IPS DF 6.9 (cell line): ENCODE measurements around the gene IRF5.

Experiments used
- DNase-seq: peaks from one replicate; pipeline ENCODE4 v3.0.0-alpha.2; 2013; ENCODE audit warnings: low read depth, low spot score
- H3K27ac ChIP-seq: one replicate; pipeline ENCODE4 v1.5.1; 2013; ENCODE audit warnings: low read length, control low read depth
- H3K27me3 ChIP-seq: 2 replicates; pipeline ENCODE4 v1.6.1; 2013; ENCODE audit warnings: mild to moderate bottlenecking, low read length; ENCODE audit not compliant: control insufficient read depth, insufficient read depth
- H3K36me3 ChIP-seq: 2 replicates; pipeline ENCODE4 v1.6.1; 2013; ENCODE audit warnings: low read length; ENCODE audit not compliant: control insufficient read depth, insufficient read depth
- H3K4me1 ChIP-seq: 2 replicates; pipeline ENCODE4 v1.6.1; 2013; ENCODE audit warnings: low read length; ENCODE audit not compliant: control insufficient read depth, insufficient read depth
- H3K4me3 ChIP-seq: 2 replicates; pipeline ENCODE4 v1.5.1; 2013; ENCODE audit warnings: mild to moderate bottlenecking, low read length
- H3K9me3 ChIP-seq: 2 replicates; pipeline ENCODE4 v1.6.1; 2013; ENCODE audit warnings: low read length, inconsistent platforms; ENCODE audit not compliant: control insufficient read depth, insufficient read depth
- WGBS: extraction: QIAGEN DNeasy Blood & Tissue Kit; methylation state at CpG from one replicate; pipeline ENCODE4 v1.1.7; 2013; ENCODE audit warnings: mixed read lengths, missing lambda C conversion rate; ENCODE audit not compliant: insufficient read length, insufficient coverage; 5-methylcytosine and 5-hydroxymethylcytosine counted together

IRF5 gene

DNA sequence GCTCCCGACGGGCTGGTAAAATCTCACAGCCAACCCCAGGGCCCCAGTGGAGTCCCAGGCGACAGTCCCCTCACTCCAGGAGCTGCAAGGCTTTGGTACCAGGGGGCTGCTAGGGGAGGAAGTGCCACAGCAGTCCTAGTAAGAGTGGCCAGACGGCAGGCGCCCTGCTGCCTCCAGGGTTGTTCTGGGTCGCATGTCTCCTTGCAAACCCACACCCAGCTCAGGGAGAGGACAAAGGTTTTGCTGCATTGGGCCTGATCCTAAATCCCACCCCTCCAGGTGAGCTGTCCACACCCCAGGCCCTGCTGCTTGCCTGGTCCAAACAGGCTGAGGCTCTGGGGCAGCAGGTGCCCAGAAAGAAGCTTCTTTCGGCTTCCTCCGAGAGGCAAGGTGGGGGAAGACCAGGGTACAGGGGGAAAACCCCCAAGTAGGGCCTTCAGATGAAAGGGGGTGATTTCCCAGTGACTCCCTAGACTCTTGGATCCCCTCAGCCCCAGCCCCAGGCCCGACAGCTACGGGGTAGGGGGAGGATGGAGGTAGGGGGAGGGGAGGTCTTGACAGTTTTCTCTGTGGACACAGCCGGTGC is 23.1 kb upstream of the IRF5 start:
- H3K4me3 ChIP-seq, result no peak overlapping the region
- H3K27me3 ChIP-seq, result peaks cover 21% of the 10 kb centered on the region; the same call in 1 of the 2 replicates
- H3K4me1 ChIP-seq, result peaks cover 7% of the 10 kb centered on the region; the same call in 1 of the 2 replicates
- H3K9me3 ChIP-seq, result no peaks in the 10 kb centered on the region
- no CpG with 5 or more reads among the region's 11 CpGs for WGBS
- H3K27ac ChIP-seq, result no peak overlapping the region
- no peaks in the 10 kb centered on the region for H3K36me3 ChIP-seq
- no peak for DNase-seq

- WGBS, result no CpG with 5 or more reads among the region's 34 CpGs
- Histone ChIP-seq H3K9me3 (no peaks in the 10 kb centered on the region), H3K4me3 (peak overlapping the region; percentile 42; the same call in 1 of the 2 replicates), H3K27me3 (peaks cover 21% of the 10 kb centered on the region; the same call in 1 of the 2 replicates), H3K36me3 (no peaks in the 10 kb centered on the region), H3K4me1 (peaks cover 7% of the 10 kb centered on the region; the same call in 1 of the 2 replicates), H3K27ac (no peak overlapping the region)
- DNase-seq, result no peak
Measured at GRCh38 chr7:128915271-128915819, 22.4 kb upstream of the IRF5 start.

DNA sequence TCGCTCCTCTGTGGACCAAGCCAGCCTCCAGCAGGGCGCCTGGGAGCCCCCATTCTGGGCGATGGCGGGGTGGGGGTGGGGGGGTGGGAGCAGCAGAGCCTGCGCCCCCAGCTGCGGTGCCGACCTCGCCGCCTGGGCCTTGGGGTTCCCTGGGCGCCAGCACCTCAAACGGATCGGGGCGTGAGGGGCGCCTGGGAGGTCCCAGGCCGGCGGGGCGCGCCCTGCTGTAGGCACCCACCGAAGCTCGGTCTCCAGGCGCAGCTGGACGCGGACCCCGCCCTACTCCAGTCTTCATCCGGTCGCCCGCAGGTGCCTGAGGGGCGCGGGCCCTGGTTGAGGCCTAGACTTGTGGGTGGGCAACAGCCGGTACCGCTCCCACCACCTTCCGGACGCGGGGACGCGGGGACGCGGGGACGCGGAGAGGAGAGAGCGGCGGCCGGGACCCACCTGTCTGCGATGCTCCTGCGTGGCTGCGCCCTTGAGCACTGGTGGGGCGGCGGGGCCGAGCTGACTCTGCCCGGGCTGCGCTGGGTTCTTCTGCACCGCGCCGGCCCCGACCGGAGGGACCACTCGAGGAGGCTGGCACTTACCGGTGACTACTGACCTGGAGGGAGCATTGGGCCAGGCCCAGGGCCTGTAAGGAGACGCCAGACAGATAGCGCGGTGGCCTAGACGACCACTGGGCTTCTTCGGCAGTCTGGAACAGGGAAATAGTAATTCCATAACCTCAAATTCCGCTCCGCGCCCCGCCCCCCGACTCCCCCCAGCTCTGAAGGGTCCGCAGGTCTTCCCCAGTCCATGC is 21.7 kb upstream of the IRF5 start:
- no peak for DNase-seq
- Histone ChIP-seq H3K4me3 (peak overlapping the region; percentile 58; the same call in 1 of the 2 replicates), H3K9me3 (no peaks in the 10 kb centered on the region), H3K4me1 (peaks cover 7% of the 10 kb centered on the region; the same call in 1 of the 2 replicates), H3K27me3 (peaks cover 21% of the 10 kb centered on the region; the same call in 1 of the 2 replicates), H3K27ac (no peak overlapping the region), H3K36me3 (no peaks in the 10 kb centered on the region)
- WGBS, result no CpG with 5 or more reads among the region's 69 CpGs

GRCh38 chr7:128916643-128916915 is 21.1 kb upstream of the IRF5 start:
- WGBS, result no CpG with 5 or more reads among the region's 7 CpGs
- peaks cover 21% of the 10 kb centered on the region; the same call in 1 of the 2 replicates for H3K27me3 ChIP-seq
- no peak for DNase-seq

DNA sequence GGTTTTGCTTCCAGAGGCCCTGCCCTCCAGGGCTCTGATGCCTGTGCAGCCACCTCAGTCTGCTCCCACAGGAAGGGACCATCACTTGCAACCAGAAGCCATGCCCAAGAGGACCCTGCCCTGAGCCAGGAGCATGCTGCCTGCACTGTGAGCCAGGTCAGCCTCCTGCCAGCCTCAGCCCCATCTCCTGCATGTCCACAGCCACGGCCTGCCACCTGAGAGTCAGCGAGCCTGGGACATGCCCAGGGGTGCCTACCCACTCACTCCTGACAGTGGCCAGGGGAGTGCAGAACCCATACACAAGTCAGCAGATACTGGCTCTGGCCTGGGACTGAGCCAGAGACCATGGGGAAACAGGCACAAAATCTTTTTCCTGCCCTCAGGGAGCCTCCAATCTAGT is 20.6 kb upstream of the IRF5 start:
- no peak overlapping the region for H3K27ac ChIP-seq
- peaks cover 21% of the 10 kb centered on the region; the same call in 1 of the 2 replicates for H3K27me3 ChIP-seq
- DNase-seq, result no peak
- no peak overlapping the region for H3K4me3 ChIP-seq
- no peaks in the 10 kb centered on the region for H3K9me3 ChIP-seq
- peaks cover 3% of the 10 kb centered on the region; the same call in 1 of the 2 replicates for H3K4me1 ChIP-seq
- no CpG with 5 or more reads among the region's 2 CpGs for WGBS
- no peaks in the 10 kb centered on the region for H3K36me3 ChIP-seq

More at GRCh38 chr7:128916643-128916915, 21.1 kb upstream of the IRF5 start:
- Histone ChIP-seq H3K9me3 (no peaks in the 10 kb centered on the region), H3K4me3 (no peak overlapping the region), H3K36me3 (no peaks in the 10 kb centered on the region), H3K4me1 (peaks cover 6% of the 10 kb centered on the region; the same call in 1 of the 2 replicates), H3K27ac (no peak overlapping the region)

DNA sequence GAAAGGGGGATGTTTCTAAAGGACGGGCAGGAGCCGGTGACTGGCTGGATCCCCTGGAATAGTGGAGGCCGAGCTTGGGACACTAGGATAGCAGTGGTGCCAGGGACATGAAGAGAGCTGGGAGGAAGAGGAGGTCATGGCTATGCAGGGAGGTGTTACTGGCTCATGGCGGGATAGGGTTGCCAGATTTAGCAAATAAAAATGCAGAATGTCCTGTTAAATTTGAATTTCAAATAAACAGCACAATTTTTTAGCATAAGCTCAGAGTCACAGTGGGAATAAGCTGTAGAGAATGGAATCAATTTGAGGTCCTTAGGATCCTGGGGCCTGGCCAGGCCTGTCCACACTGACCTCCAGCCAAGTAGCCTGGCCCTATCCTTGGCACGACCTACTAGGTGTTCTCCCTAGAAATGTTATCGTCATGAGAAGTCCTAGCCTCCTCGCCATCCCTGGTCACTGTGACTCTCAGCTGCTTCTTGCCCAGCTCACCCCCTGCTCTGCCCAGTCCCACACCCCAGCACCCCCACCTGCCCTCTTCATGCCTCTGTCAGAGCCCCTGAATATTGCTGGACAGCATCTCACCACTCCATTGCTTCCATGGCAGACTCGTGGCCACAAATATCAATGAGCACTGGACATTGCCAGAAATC is 19.6 kb upstream of the IRF5 start:
- Histone ChIP-seq H3K27me3 (peaks cover 21% of the 10 kb centered on the region; the same call in 1 of the 2 replicates), H3K4me1 (peaks cover 3% of the 10 kb centered on the region; the same call in 1 of the 2 replicates), H3K9me3 (no peaks in the 10 kb centered on the region), H3K4me3 (no peak overlapping the region), H3K27ac (no peak overlapping the region), H3K36me3 (no peaks in the 10 kb centered on the region)
- no peak for DNase-seq
- WGBS, result no CpG with 5 or more reads among the region's 8 CpGs

GRCh38 chr7:128919241-128919640 is 18.5 kb upstream of the IRF5 start:
- H3K27me3 ChIP-seq, result peaks cover 21% of the 10 kb centered on the region; the same call in 1 of the 2 replicates
- no peaks in the 10 kb centered on the region for H3K36me3 ChIP-seq
- peaks cover 3% of the 10 kb centered on the region; the same call in 1 of the 2 replicates for H3K4me1 ChIP-seq
- no CpG with 5 or more reads among the region's 6 CpGs for WGBS
- H3K9me3 ChIP-seq, result no peaks in the 10 kb centered on the region
- no peak for DNase-seq
- no peak overlapping the region for H3K27ac ChIP-seq
- H3K4me3 ChIP-seq, result no peak overlapping the region

DNA sequence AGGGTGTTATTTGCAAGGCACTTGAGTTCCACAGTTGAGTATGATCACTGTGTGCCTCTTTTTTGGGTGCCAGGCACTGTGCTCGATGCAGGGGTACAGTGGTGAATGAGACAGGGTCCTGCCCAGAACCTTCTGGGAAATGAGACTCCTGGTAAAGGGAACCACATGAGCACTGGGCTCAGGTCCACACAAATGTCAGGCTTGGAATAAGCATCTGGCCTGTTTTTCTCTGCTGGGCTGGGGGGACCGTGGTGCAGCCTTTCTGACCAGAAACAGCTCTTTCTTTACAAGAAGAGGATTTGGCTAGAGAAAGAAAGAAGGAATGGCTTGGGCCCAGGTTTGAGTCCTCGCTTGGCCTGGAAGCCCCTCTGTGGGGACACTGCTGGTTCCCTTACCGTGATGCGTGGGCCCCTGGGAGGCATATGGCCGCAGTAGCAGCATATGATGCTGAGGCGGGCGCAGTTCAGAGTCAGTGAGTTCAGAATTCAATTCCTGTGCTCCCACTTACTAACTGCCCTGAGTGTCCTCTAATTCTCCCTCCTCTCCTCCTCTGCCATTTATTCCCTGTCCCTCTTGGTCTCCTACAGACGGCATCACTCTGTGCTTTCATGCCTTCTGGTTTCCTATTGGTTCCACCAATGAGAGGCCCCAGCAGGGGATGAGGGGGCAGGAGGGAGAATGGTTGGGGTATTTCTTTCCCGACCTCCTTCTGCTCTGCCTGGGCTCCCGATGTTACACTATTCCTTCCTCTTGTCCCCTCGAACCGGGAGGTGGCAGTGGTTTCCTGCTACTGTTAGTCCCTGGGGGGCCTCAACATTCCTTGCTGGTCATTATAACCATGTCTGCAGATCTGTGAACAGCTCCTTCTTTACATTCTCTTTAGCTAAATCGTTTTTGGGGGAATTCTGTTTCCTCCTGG is 17.6 kb upstream of the IRF5 start:
- Histone ChIP-seq H3K27ac (no peak overlapping the region), H3K4me1 (no peaks in the 10 kb centered on the region), H3K27me3 (peaks cover 17% of the 10 kb centered on the region; the same call in 1 of the 2 replicates), H3K36me3 (no peaks in the 10 kb centered on the region), H3K4me3 (no peak overlapping the region), H3K9me3 (no peaks in the 10 kb centered on the region)
- no CpG with 5 or more reads among the region's 14 CpGs for WGBS
- no peak for DNase-seq

GRCh38 chr7:128920913-128921582 is 16.7 kb upstream of the IRF5 start:
- H3K27me3 ChIP-seq, result peaks cover 11% of the 10 kb centered on the region; the same call in 1 of the 2 replicates
- DNase-seq, result no peak
- H3K27ac ChIP-seq, result no peak overlapping the region
- WGBS, result no CpG with 5 or more reads among the region's 13 CpGs
- no peaks in the 10 kb centered on the region for H3K36me3 ChIP-seq
- H3K4me3 ChIP-seq, result no peak overlapping the region
- H3K9me3 ChIP-seq, result no peaks in the 10 kb centered on the region
- no peaks in the 10 kb centered on the region for H3K4me1 ChIP-seq
